H9 (cell line): ENCODE measurements around the gene RNF145. TPM values are rescaled to one million over a fixed set of nuclear protein-coding genes. Genes with fewer than 3 reads are reported as not detected.

Source experiments
- DNase-seq: peaks from one replicate; pipeline ENCODE4 v3.0.0-alpha.2; 2017
- H2AFZ ChIP-seq: one replicate; pipeline ENCODE4 v1.6.1; 2013; ENCODE audit warnings: mild to moderate bottlenecking, low read length, control low read depth, moderate library complexity
- H2AK5ac ChIP-seq: 2 replicates; pipeline ENCODE4 v1.6.1; 2013; ENCODE audit warnings: low read length, control low read depth, mixed read lengths; ENCODE audit not compliant: insufficient read length
- H2BK120ac ChIP-seq: one replicate; pipeline ENCODE4 v1.6.1; 2013; ENCODE audit warnings: low read depth, mild to moderate bottlenecking, low read length, control low read depth, inconsistent platforms; ENCODE audit not compliant: poor library complexity, severe bottlenecking
- H2BK12ac ChIP-seq: 2 replicates; pipeline ENCODE4 v1.6.1; 2013; ENCODE audit warnings: low read length, control low read depth, mixed read lengths, low read depth; ENCODE audit not compliant: insufficient read length
- H2BK15ac ChIP-seq: 2 replicates; pipeline ENCODE4 v1.6.1; 2013; ENCODE audit warnings: low read depth, low read length, control low read depth
- H2BK20ac ChIP-seq: one replicate; pipeline ENCODE4 v1.6.1; 2013; ENCODE audit warnings: low read depth, mild to moderate bottlenecking, low read length, control low read depth, inconsistent platforms; ENCODE audit not compliant: poor library complexity, severe bottlenecking
- H2BK5ac ChIP-seq: 2 replicates; pipeline ENCODE4 v1.6.1; 2013; ENCODE audit warnings: low read length, control low read depth, mixed read lengths; ENCODE audit not compliant: insufficient read length
- H3K14ac ChIP-seq: 2 replicates; pipeline ENCODE4 v1.6.1; 2013; ENCODE audit warnings: low read length, control low read depth; ENCODE audit not compliant: insufficient read depth
- H3K18ac ChIP-seq: 2 replicates; pipeline ENCODE4 v1.6.1; 2013; ENCODE audit warnings: low read depth, mild to moderate bottlenecking, mixed read lengths, low read length, control low read depth; ENCODE audit not compliant: insufficient read length
- H3K23ac ChIP-seq: 2 replicates; pipeline ENCODE4 v1.6.1; 2013; ENCODE audit warnings: low read length, control low read depth, mixed read lengths, low read depth; ENCODE audit not compliant: insufficient read length
- H3K23me2 ChIP-seq: 2 replicates; pipeline ENCODE4 v1.6.1; 2013; ENCODE audit warnings: low read depth, mild to moderate bottlenecking, mixed read lengths, low read length, control low read depth; ENCODE audit not compliant: insufficient read length, poor library complexity, severe bottlenecking
- H3K27ac ChIP-seq: 2 replicates; pipeline ENCODE4 v1.5.1; 2013; ENCODE audit warnings: low read length, control low read depth, mixed read lengths, low read depth; ENCODE audit not compliant: insufficient read length
- H3K27me3 ChIP-seq: 2 replicates; pipeline ENCODE4 v1.6.1; 2013; ENCODE audit warnings: low read length, control low read depth, inconsistent platforms; ENCODE audit not compliant: insufficient read depth
- H3K4ac ChIP-seq: 2 replicates; pipeline ENCODE4 v1.6.1; 2013; ENCODE audit warnings: low read depth, mild to moderate bottlenecking, control low read depth, inconsistent platforms, low read length, moderate library complexity
- H3K4me1 ChIP-seq: 2 replicates; pipeline ENCODE4 v1.6.1; 2013; ENCODE audit warnings: low read length, control low read depth, inconsistent platforms; ENCODE audit not compliant: insufficient read depth
- H3K4me2 ChIP-seq: 2 replicates; pipeline ENCODE4 v1.6.1; 2013; ENCODE audit warnings: low read length, control low read depth, mixed read lengths; ENCODE audit not compliant: insufficient read length, insufficient read depth
- H3K56ac ChIP-seq: 2 replicates; pipeline ENCODE4 v1.6.1; 2013; ENCODE audit warnings: low read depth, mild to moderate bottlenecking, mixed read lengths, low read length, control low read depth; ENCODE audit not compliant: insufficient read length
- H3K79me1 ChIP-seq: 2 replicates; pipeline ENCODE4 v1.6.1; 2013; ENCODE audit warnings: low read depth, mild to moderate bottlenecking, moderate library complexity, low read length, control low read depth, inconsistent platforms; ENCODE audit not compliant: insufficient read depth, poor library complexity, severe bottlenecking
- H3K79me2 ChIP-seq: 2 replicates; pipeline ENCODE4 v1.6.1; 2013; ENCODE audit warnings: low read length, control low read depth, inconsistent platforms; ENCODE audit not compliant: insufficient read depth
- H3K9ac ChIP-seq: 2 replicates; pipeline ENCODE4 v1.6.1; 2013; ENCODE audit warnings: low read length, control low read depth, mixed read lengths; ENCODE audit not compliant: insufficient read length; ENCODE audit errors: extremely low read depth
- H3K9me3 ChIP-seq: one replicate; pipeline ENCODE4 v1.6.1; 2013; ENCODE audit warnings: low read depth, low read length, inconsistent platforms; ENCODE audit not compliant: control insufficient read depth
- H3T11ph ChIP-seq: one replicate; pipeline ENCODE4 v1.6.1; 2013; ENCODE audit warnings: mild to moderate bottlenecking, low read length, control low read depth, inconsistent platforms
- H4K20me1 ChIP-seq: one replicate; pipeline ENCODE4 v1.6.1; 2013; ENCODE audit not compliant: control insufficient read depth, insufficient read length, insufficient read depth
- H4K5ac ChIP-seq: 2 replicates; pipeline ENCODE4 v1.6.1; 2013; ENCODE audit warnings: low read depth, mild to moderate bottlenecking, mixed read lengths, low read length, control low read depth; ENCODE audit not compliant: insufficient read length
- H4K8ac ChIP-seq: replicated peaks from 2 replicates; pipeline ENCODE4 v1.6.1; 2013; ENCODE audit warnings: low read length, control low read depth, mixed read lengths, low read depth; ENCODE audit not compliant: insufficient read length
- H4K91ac ChIP-seq: 2 replicates; pipeline ENCODE4 v1.6.1; 2013; ENCODE audit warnings: low read depth, mild to moderate bottlenecking, moderate library complexity, mixed read lengths, low read length, control low read depth; ENCODE audit not compliant: insufficient read length
- H3K27ac Mint-ChIP-seq, 3 experiments: 2 replicates in 2 of 3; 3 replicates in 1 of 3; pipeline ENCODE4 v1.8.0; 2020 to 2021; ENCODE audit warnings: mixed read lengths in 3 of 3, mild to moderate bottlenecking in 1 of 3, moderate library complexity in 1 of 3
- H3K27me3 Mint-ChIP-seq: 2 replicates; pipeline ENCODE4 v1.8.0; 2021; ENCODE audit warnings: low read depth, mild to moderate bottlenecking, moderate library complexity, mixed read lengths
- H3K36me3 Mint-ChIP-seq, 3 experiments: 2 replicates in 2 of 3; 3 replicates in 1 of 3; pipeline ENCODE4 v1.8.0; 2020 to 2021; ENCODE audit warnings: low read depth in 3 of 3, mixed read lengths in 3 of 3; ENCODE audit not compliant: insufficient read depth in 1 of 3
- H3K4me1 Mint-ChIP-seq, 2 experiments: 2 replicates each; pipeline ENCODE4 v1.8.0; 2020; ENCODE audit warnings: mixed read lengths in 2 of 2
- H3K4me3 Mint-ChIP-seq, 2 experiments: 2 replicates in 1 of 2; 3 replicates in 1 of 2; pipeline ENCODE4 v1.8.0; 2020 to 2021; ENCODE audit warnings: mild to moderate bottlenecking in 2 of 2, mixed read lengths in 2 of 2, moderate library complexity in 1 of 2
- H3K9me3 Mint-ChIP-seq, 2 experiments: 2 replicates in 1 of 2; 3 replicates in 1 of 2; pipeline ENCODE4 v1.8.0; 2020; ENCODE audit warnings: mild to moderate bottlenecking in 2 of 2, mixed read lengths in 2 of 2, moderate library complexity in 1 of 2
- CTCF ChIP-seq: fragments of 200-600 bp; sonication (generic); conservative IDR thresholded peaks from 3 replicates; pipeline ENCODE4 v1.8.0; 2021; ENCODE audit warnings: antibody characterized with exemption, mild to moderate bottlenecking
- WGBS: extraction: QIAGEN DNeasy Blood & Tissue Kit; methylation state at CpG from one replicate; pipeline ENCODE4 v1.1.7; 2013; ENCODE audit warnings: missing lambda C conversion rate, low lambda C conversion rate, mixed read lengths; ENCODE audit not compliant: insufficient read length; ENCODE audit errors: extremely low coverage; 5-methylcytosine and 5-hydroxymethylcytosine counted together
- total RNA-seq: library from RNA; stranded (reverse); gene quantifications from 2 replicates; pipeline ENCODE4 v1.2.1, GENCODE V29; 2021

The RNF145 gene
- total RNA-seq, 1 experiment from 2014 or later = 59.1 TPM

DNA sequence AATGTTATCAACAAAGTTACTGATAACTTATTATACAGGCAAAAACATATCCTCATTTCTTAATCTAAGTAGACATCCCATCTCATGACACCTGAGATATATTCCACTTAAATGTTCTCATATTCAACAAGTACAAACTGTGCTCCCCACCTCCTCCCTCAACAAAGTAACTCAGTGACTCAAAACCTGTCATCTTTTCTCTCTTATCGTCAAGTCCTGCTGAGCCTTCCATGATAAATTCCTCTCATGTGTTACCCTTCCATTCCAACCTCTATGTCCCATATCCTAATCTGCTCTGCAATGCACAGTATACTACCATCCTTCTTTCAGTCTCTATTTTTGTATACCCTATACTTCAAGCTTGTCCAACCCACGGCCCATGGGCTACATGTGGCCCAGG lies 13.6 kb downstream of the RNF145 start:
- H2BK5ac ChIP-seq = no peak overlapping the region
- no peak overlapping the region for H3K23ac ChIP-seq
- WGBS = no CpG with 5 or more reads among the region's 2 CpGs
- no peaks in the 10 kb centered on the region for H3K23me2 ChIP-seq
- no peaks in the 10 kb centered on the region for H3K27me3 Mint-ChIP-seq
- H2BK120ac ChIP-seq = no peak overlapping the region
- H3K27ac ChIP-seq = no peak overlapping the region
- H3K9me3 Mint-ChIP-seq = no peaks in the 10 kb centered on the region
- H3K79me2 ChIP-seq = no peaks in the 10 kb centered on the region
- H2BK15ac ChIP-seq = no peak overlapping the region
- H4K91ac ChIP-seq = no peak overlapping the region
- H3K4me1 ChIP-seq = no peaks in the 10 kb centered on the region; the same call in 1 of the 2 replicates
- no peak overlapping the region for H3K56ac ChIP-seq
- H3K4ac ChIP-seq = no peak overlapping the region
- no peak overlapping the region for H3K9ac ChIP-seq
- no peaks in the 10 kb centered on the region for H3K27me3 ChIP-seq
- H2BK12ac ChIP-seq = no peak overlapping the region
- no peak overlapping the region for H3K4me3 Mint-ChIP-seq
- H3K4me1 Mint-ChIP-seq = peaks cover 4 to 8% of the 10 kb centered on the region in 2 experiments
- no peak overlapping the region for H3T11ph ChIP-seq
- H3K14ac ChIP-seq = no peak overlapping the region
- H4K20me1 ChIP-seq = no peaks in the 10 kb centered on the region
- H3K79me1 ChIP-seq = no peaks in the 10 kb centered on the region
- no peak for DNase-seq
- H2AK5ac ChIP-seq = no peak overlapping the region
- no peak overlapping the region for H4K8ac ChIP-seq
- H4K5ac ChIP-seq = no peak overlapping the region
- H2AFZ ChIP-seq = no peak overlapping the region
- no peak overlapping the region for H3K4me2 ChIP-seq
- no peak for TF ChIP-seq CTCF
- H3K9me3 ChIP-seq = no peaks in the 10 kb centered on the region
- H3K27ac Mint-ChIP-seq = no peak overlapping the region
- peaks cover 13 to 27% (median 24%) of the 10 kb centered on the region in 3 experiments; a peak in 5 of 7 replicates for H3K36me3 Mint-ChIP-seq
- no peak overlapping the region for H3K18ac ChIP-seq
- no peak overlapping the region for H2BK20ac ChIP-seq
